IMR-90 (cell line): ENCODE results near the gene AMPD1. TPM values are rescaled to one million over a fixed set of nuclear protein-coding genes. Genes with fewer than 3 reads are reported as not detected.

Experiments used
- ATAC-seq: fragments of 200-7000 bp; cut with Tn5 transposase; 2 replicates; pipeline ENCODE4 v1.9.1; 2020; ENCODE audit warnings: low read depth, mild to moderate bottlenecking, moderate library complexity
- BruUV-seq: library from RNA; stranded (reverse); fragments of 400-500 nt; replicated peaks from 2 replicates; lab custom pipeline; 2021; lab: Mats Ljungman, UMichigan
- CTCF ChIA-PET: fragments of 300-600 bp; formaldehyde crosslinking; extraction: SDS; loops from one replicate; lab custom pipeline; 2021; ENCODE audit warnings: antibody characterized with exemption; lab: Yijun Ruan, JAX
- POLR2A ChIA-PET: fragments of 300-600 bp; sonication (Branson Sonifier 250); formaldehyde crosslinking; loops from one replicate; lab custom pipeline; 2022; ENCODE audit warnings: antibody characterized with exemption; ENCODE audit not compliant: unreplicated experiment; lab: Charles Lee
- DNase-seq: peaks from one replicate; pipeline ENCODE4 v3.0.0; 2013
- H2AFZ ChIP-seq: replicated peaks from 2 replicates; pipeline ENCODE3; 2013; ENCODE audit warnings: low read length, mild to moderate bottlenecking; ENCODE audit not compliant: poor library complexity
- H2AK5ac ChIP-seq: 2 replicates; pipeline ENCODE4 v1.6.1; 2013; ENCODE audit warnings: low read depth, low read length, inconsistent platforms
- H2AK9ac ChIP-seq: replicated peaks from 2 replicates; pipeline ENCODE3; 2013; ENCODE audit warnings: mild to moderate bottlenecking, low read depth, low read length, moderate library complexity; ENCODE audit not compliant: poor library complexity
- H2BK120ac ChIP-seq: 2 replicates; pipeline ENCODE4 v1.6.1; 2013; ENCODE audit warnings: low read depth, low read length, inconsistent platforms
- H2BK15ac ChIP-seq: 3 replicates; pipeline ENCODE4 v1.6.1; 2013; ENCODE audit warnings: low read depth, low read length, inconsistent platforms
- H2BK20ac ChIP-seq: 2 replicates; pipeline ENCODE4 v1.6.1; 2013; ENCODE audit warnings: low read depth, mild to moderate bottlenecking, inconsistent platforms, low read length, moderate library complexity
- H2BK5ac ChIP-seq: 2 replicates; pipeline ENCODE4 v1.6.1; 2013; ENCODE audit warnings: mild to moderate bottlenecking, low read depth, low read length, inconsistent platforms; ENCODE audit not compliant: poor library complexity, severe bottlenecking
- H3K14ac ChIP-seq: replicated peaks from 2 replicates; pipeline ENCODE4 v1.6.1; 2013; ENCODE audit warnings: low read depth, low read length, inconsistent platforms
- H3K18ac ChIP-seq: 2 replicates; pipeline ENCODE4 v1.6.1; 2013; ENCODE audit warnings: low read depth, low read length, control low read depth
- H3K23ac ChIP-seq: 2 replicates; pipeline ENCODE4 v1.6.1; 2013; ENCODE audit warnings: low read depth, low read length, inconsistent platforms
- H3K27ac ChIP-seq: 2 replicates; pipeline ENCODE4 v1.5.1; 2013; ENCODE audit warnings: mild to moderate bottlenecking, control low read depth, low read length; ENCODE audit not compliant: insufficient read depth
- H3K27me3 ChIP-seq: 2 replicates; pipeline ENCODE4 v1.6.1; 2013; ENCODE audit warnings: low read length; ENCODE audit not compliant: control insufficient read depth, insufficient read depth
- H3K36me3 ChIP-seq: 2 replicates; pipeline ENCODE4 v1.6.1; 2013; ENCODE audit warnings: low read length, mixed read lengths; ENCODE audit not compliant: control insufficient read depth, insufficient read depth
- H3K4ac ChIP-seq: 2 replicates; pipeline ENCODE4 v1.6.1; 2013; ENCODE audit warnings: low read depth, low read length, inconsistent platforms
- H3K4me1 ChIP-seq: 2 replicates; pipeline ENCODE4 v1.6.1; 2013; ENCODE audit warnings: low read length, mixed read lengths; ENCODE audit not compliant: control insufficient read depth, insufficient read depth
- H3K4me2 ChIP-seq: 2 replicates; pipeline ENCODE4 v1.6.1; 2013; ENCODE audit warnings: low read depth, mild to moderate bottlenecking, control low read depth, low read length, moderate library complexity
- H3K4me3 ChIP-seq: 2 replicates; pipeline ENCODE4 v1.5.1; 2013; ENCODE audit warnings: low read depth, mild to moderate bottlenecking, control low read depth, low read length, moderate library complexity; ENCODE audit not compliant: insufficient read depth
- H3K56ac ChIP-seq: 2 replicates; pipeline ENCODE4 v1.6.1; 2013; ENCODE audit warnings: low read length, inconsistent platforms; ENCODE audit not compliant: insufficient read depth; ENCODE audit errors: extremely low read depth
- H3K79me1 ChIP-seq, 2 experiments: 2 replicates each; pipeline ENCODE4 v1.6.1; 2013; ENCODE audit warnings: low read length in 2 of 2, inconsistent platforms in 1 of 2, low read depth in 1 of 2
- H3K9ac ChIP-seq: 2 replicates; pipeline ENCODE4 v1.6.1; 2013; ENCODE audit warnings: low read depth, low read length, control low read depth
- H3K9me1 ChIP-seq: 2 replicates; pipeline ENCODE4 v1.6.1; 2013; ENCODE audit warnings: low read length, inconsistent platforms; ENCODE audit not compliant: insufficient read depth
- H3K9me3 ChIP-seq: 2 replicates; pipeline ENCODE4 v1.6.1; 2013; ENCODE audit warnings: low read length; ENCODE audit not compliant: control insufficient read depth, insufficient read depth
- H4K20me1 ChIP-seq: 2 replicates; pipeline ENCODE4 v1.6.1; 2013; ENCODE audit warnings: low read length, inconsistent platforms; ENCODE audit not compliant: insufficient read depth
- H4K5ac ChIP-seq: 2 replicates; pipeline ENCODE4 v1.6.1; 2013; ENCODE audit warnings: mild to moderate bottlenecking, low read depth, low read length, control low read depth
- H4K8ac ChIP-seq, 2 experiments: 2 replicates each; pipeline ENCODE4 v1.6.1; 2013; ENCODE audit warnings: low read depth in 2 of 2, low read length in 2 of 2, control low read depth in 1 of 2, inconsistent platforms in 1 of 2
- H4K91ac ChIP-seq: 2 replicates; pipeline ENCODE4 v1.6.1; 2013; ENCODE audit warnings: low read depth, low read length, inconsistent platforms; ENCODE audit not compliant: insufficient read depth
- CEBPB ChIP-seq: IDR thresholded peaks from 2 replicates; pipeline ENCODE4 v1.6.1; 2012; ENCODE audit warnings: low read depth, low read length, improper control_type of control experiment
- CHD1 ChIP-seq: IDR thresholded peaks from 2 replicates; pipeline ENCODE4 v1.6.1; 2012; ENCODE audit warnings: low read depth, low read length, improper control_type of control experiment
- MAFK ChIP-seq: IDR thresholded peaks from 2 replicates; pipeline ENCODE4 v1.6.1; 2012; ENCODE audit warnings: low read depth, low read length, improper control_type of control experiment
- POLR2A ChIP-seq: IDR thresholded peaks from 2 replicates; pipeline ENCODE4 v1.6.1; 2012; ENCODE audit warnings: mild to moderate bottlenecking, low read depth, low read length
- SMC3 ChIP-seq: fragments of 150-350 bp; IDR thresholded peaks from 2 replicates; pipeline ENCODE4 v1.6.1; 2016; ENCODE audit warnings: low read depth, mild to moderate bottlenecking, antibody characterized with exemption, low read length, moderate library complexity
- WGBS, 2 experiments: methylation state at CpG; one replicate each; pipeline versions ENCODE4 v1.1.5 to v1.1.7; 2013; ENCODE audit warnings: missing lambda C conversion rate in 2 of 2; ENCODE audit not compliant: insufficient read length in 1 of 2; ENCODE audit errors: extremely low coverage in 2 of 2; 5-methylcytosine and 5-hydroxymethylcytosine counted together
- dilution Hi-C: fragments of 300-500 bp; cut with HindIII; formaldehyde crosslinking; loops from one replicate; pipeline ENCODE4 v1.14.3; 2018; ENCODE audit warnings: low sequenced_read_pairs; ENCODE audit not compliant: unreplicated experiment
- in situ Hi-C: fragments of 300-500 bp; cut with MboI; formaldehyde crosslinking; loops from 3 replicates; pipeline ENCODE4 v1.14.3; 2019; ENCODE audit warnings: low sequenced_read_pairs, inconsistent platforms, mixed read lengths
- intact Hi-C: fragments of 100-400 bp; cut with micrococcal nuclease; formaldehyde crosslinking; loops from 2 replicates; pipeline ENCODE4 v1.10.0; 2022
- polyA plus RNA-seq, 3 experiments: library from polyadenylated mRNA; depleted of rRNA; stranded (reverse); fragments of >200 nt; gene quantifications; 2 replicates each; pipeline ENCODE4 v1.2.3, GENCODE V29; 2012; ENCODE audit warnings: low replicate concordance in 1 of 3
- total RNA-seq: library from RNA; depleted of rRNA; stranded (reverse); fragments of >200 nt; gene quantifications from 2 replicates; pipeline ENCODE4 v1.2.3, GENCODE V29; 2012
- TF ChIP-seq, protein P1 (sequence below): fragments of 150-350 bp; IDR thresholded peaks from 2 replicates; pipeline ENCODE4 v1.6.1; 2017; ENCODE audit warnings: mild to moderate bottlenecking, antibody characterized with exemption, low read length, low read depth

Gene AMPD1
- total and polyA plus RNA-seq, 2 of the 4 experiments (the other 2 are of a cell fraction), result not detected

DNA sequence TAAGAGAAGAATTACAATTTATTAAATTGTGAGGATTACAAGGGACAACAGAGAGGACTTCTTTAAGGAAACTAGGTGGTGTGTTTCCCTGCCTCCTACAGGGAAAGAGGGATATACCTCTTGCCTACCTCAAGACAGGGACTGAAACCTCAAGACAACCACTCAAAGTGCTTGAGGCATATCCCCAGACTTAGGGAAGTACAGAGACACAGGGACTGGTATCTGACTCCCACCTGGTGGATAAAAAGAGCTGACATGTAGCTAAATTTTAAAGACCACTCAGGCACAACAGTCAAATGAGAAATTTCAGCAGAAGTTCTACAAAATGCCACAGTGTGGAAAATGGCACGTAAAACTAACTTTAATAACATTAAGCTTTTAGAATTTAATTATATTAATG is 46.8 kb downstream of the AMPD1 start:
- WGBS, 2 experiments, result no CpG with 5 or more reads among the region's 1 CpG
- H3K9me1 ChIP-seq, result no peaks in the 10 kb centered on the region
- intact Hi-C loops, result no loop called here
- H4K5ac ChIP-seq, result no peak overlapping the region
- no peak overlapping the region for H2AFZ ChIP-seq
- H3K27me3 ChIP-seq, result no peaks in the 10 kb centered on the region
- H3K56ac ChIP-seq, result no peak overlapping the region
- no peak overlapping the region for H3K27ac ChIP-seq
- H3K9me3 ChIP-seq, result no peaks in the 10 kb centered on the region
- no peak overlapping the region for H4K91ac ChIP-seq
- ChIA-PET POLR2A (no interaction called here), CTCF (no interaction called here)
- H3K4me2 ChIP-seq, result no peak overlapping the region
- no peak overlapping the region for H2AK5ac ChIP-seq
- H4K8ac ChIP-seq, result no peak overlapping the region
- H4K20me1 ChIP-seq, result no peaks in the 10 kb centered on the region
- no peak overlapping the region for H2AK9ac ChIP-seq
- H3K14ac ChIP-seq, result no peak overlapping the region
- H3K4me3 ChIP-seq, result no peak overlapping the region
- H3K4me1 ChIP-seq, result no peaks in the 10 kb centered on the region
- H3K23ac ChIP-seq, result no peak overlapping the region
- H3K18ac ChIP-seq, result no peak overlapping the region
- H3K36me3 ChIP-seq, result no peaks in the 10 kb centered on the region
- no peak for DNase-seq
- H3K4ac ChIP-seq, result no peak overlapping the region
- H2BK20ac ChIP-seq, result no peak overlapping the region
- H3K79me1 ChIP-seq, result no peaks in the 10 kb centered on the region
- no peak for ATAC-seq
- no peak for TF ChIP-seq CHD1
- TF ChIP-seq, protein P1, sequence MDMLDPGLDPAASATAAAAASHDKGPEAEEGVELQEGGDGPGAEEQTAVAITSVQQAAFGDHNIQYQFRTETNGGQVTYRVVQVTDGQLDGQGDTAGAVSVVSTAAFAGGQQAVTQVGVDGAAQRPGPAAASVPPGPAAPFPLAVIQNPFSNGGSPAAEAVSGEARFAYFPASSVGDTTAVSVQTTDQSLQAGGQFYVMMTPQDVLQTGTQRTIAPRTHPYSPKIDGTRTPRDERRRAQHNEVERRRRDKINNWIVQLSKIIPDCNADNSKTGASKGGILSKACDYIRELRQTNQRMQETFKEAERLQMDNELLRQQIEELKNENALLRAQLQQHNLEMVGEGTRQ, result no peak
- no peak for TF ChIP-seq POLR2A
- no peak for TF ChIP-seq SMC3
- TF ChIP-seq CEBPB, result no peak
- no peak for TF ChIP-seq MAFK
- no peak overlapping the region for H2BK120ac ChIP-seq
- BruUV-seq, result no TSS peak
- H2BK5ac ChIP-seq, result no peak overlapping the region
- in situ Hi-C loops, result no loop called here
- dilution Hi-C loops, result no loop called here
- no peak overlapping the region for H2BK15ac ChIP-seq
- no peak overlapping the region for H3K9ac ChIP-seq
